Ishikawa (cell line): ENCODE results near the gene GXYLT1.

Source experiments
- CEBPB ChIP-seq: IDR thresholded peaks from 2 replicates; pipeline ENCODE4 v1.6.1; 2012
- CREB1 ChIP-seq: IDR thresholded peaks from 2 replicates; pipeline ENCODE4 v1.6.1; 2012; ENCODE audit warnings: low read depth
- EGR1 ChIP-seq: IDR thresholded peaks from 2 replicates; pipeline ENCODE4 v1.6.1; 2012
- EP300 ChIP-seq: IDR thresholded peaks from 2 replicates; pipeline ENCODE4 v1.6.1; 2012; ENCODE audit warnings: borderline replicate concordance
- FOXM1 ChIP-seq: IDR thresholded peaks from 2 replicates; pipeline ENCODE4 v1.6.1; 2012; ENCODE audit warnings: low read depth, borderline replicate concordance
- MAX ChIP-seq: IDR thresholded peaks from 2 replicates; pipeline ENCODE4 v1.6.1; 2012
- RAD21 ChIP-seq: IDR thresholded peaks from 2 replicates; pipeline ENCODE4 v1.6.1; 2012; ENCODE audit warnings: low read depth
- TAF1 ChIP-seq: IDR thresholded peaks from 2 replicates; pipeline ENCODE4 v1.6.1; 2012; ENCODE audit warnings: low read depth, mild to moderate bottlenecking
- TCF12 ChIP-seq: IDR thresholded peaks from 2 replicates; pipeline ENCODE4 v1.6.1; 2012; ENCODE audit warnings: low read depth
- TEAD4 ChIP-seq: IDR thresholded peaks from 2 replicates; pipeline ENCODE4 v1.6.1; 2012
- YY1 ChIP-seq: IDR thresholded peaks from 2 replicates; pipeline ENCODE4 v1.6.1; 2012; ENCODE audit warnings: low read depth
- ZBTB7A ChIP-seq: IDR thresholded peaks from 2 replicates; pipeline ENCODE4 v1.6.1; 2012; ENCODE audit warnings: low read depth
- TF ChIP-seq, protein P1 (sequence below): IDR thresholded peaks from 2 replicates; pipeline ENCODE4 v1.6.1; 2012; ENCODE audit warnings: low read depth, mild to moderate bottlenecking
- TF ChIP-seq, protein P2 (sequence below): IDR thresholded peaks from 2 replicates; pipeline ENCODE4 v1.6.1; 2012

GRCh38 chr12:42161529-42161928, 16.9 kb upstream of the GXYLT1 start:
- TF ChIP-seq TAF1 (no peak), CREB1 (no peak), YY1 (no peak), FOXM1 (no peak), CEBPB (no peak), TEAD4 (no peak), MAX (no peak), EP300 (no peak), EGR1 (no peak), RAD21 (no peak), ZBTB7A (no peak), TCF12 (no peak)
- TF ChIP-seq, protein P1, sequence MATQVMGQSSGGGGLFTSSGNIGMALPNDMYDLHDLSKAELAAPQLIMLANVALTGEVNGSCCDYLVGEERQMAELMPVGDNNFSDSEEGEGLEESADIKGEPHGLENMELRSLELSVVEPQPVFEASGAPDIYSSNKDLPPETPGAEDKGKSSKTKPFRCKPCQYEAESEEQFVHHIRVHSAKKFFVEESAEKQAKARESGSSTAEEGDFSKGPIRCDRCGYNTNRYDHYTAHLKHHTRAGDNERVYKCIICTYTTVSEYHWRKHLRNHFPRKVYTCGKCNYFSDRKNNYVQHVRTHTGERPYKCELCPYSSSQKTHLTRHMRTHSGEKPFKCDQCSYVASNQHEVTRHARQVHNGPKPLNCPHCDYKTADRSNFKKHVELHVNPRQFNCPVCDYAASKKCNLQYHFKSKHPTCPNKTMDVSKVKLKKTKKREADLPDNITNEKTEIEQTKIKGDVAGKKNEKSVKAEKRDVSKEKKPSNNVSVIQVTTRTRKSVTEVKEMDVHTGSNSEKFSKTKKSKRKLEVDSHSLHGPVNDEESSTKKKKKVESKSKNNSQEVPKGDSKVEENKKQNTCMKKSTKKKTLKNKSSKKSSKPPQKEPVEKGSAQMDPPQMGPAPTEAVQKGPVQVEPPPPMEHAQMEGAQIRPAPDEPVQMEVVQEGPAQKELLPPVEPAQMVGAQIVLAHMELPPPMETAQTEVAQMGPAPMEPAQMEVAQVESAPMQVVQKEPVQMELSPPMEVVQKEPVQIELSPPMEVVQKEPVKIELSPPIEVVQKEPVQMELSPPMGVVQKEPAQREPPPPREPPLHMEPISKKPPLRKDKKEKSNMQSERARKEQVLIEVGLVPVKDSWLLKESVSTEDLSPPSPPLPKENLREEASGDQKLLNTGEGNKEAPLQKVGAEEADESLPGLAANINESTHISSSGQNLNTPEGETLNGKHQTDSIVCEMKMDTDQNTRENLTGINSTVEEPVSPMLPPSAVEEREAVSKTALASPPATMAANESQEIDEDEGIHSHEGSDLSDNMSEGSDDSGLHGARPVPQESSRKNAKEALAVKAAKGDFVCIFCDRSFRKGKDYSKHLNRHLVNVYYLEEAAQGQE, result no peak
- TF ChIP-seq, protein P2, sequence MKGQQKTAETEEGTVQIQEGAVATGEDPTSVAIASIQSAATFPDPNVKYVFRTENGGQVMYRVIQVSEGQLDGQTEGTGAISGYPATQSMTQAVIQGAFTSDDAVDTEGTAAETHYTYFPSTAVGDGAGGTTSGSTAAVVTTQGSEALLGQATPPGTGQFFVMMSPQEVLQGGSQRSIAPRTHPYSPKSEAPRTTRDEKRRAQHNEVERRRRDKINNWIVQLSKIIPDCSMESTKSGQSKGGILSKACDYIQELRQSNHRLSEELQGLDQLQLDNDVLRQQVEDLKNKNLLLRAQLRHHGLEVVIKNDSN, result no peak
